Measurements from ENCODE around the gene FAM168B. TPM values are rescaled to one million over a fixed set of nuclear protein-coding genes. Genes with fewer than 3 reads are reported as not detected.

The FAM168B gene
- total RNA-seq, 1 experiment from 2014 or later = 81.4 TPM

DNA sequence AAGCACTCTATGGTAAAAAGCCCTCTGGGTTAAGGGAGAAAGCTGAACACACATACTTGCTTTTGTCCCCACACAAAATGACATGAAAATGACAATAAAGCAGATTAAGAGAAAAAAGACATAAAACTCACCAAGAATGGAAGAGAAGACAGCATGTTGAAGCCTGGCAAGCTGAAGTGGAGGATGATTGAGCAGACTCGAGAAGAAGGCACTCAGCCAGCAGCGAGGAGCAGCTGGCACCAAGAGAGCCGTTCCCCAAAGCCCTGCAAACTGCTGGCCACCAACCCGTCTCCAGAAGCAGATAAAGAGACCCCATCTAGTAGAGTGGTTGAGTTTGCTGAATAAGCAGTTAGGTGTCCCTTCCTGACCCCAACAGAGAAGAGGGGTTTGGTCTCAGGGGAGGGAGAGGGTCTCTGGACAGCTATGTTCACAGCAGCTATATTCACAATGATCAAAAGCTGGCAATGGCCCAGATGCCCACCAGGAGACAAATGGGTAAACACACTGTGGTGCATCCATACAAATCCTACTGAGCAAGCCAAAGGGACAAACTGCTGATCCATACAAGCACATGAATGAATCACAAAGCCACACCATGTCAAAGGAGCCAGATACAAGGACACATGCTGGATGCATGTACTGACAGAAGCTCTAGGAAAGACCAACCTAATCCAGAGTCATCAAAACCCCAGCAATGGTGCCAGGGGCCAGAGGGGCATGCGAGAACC, 36.9 kb downstream of the FAM168B start:
- no peak overlapping the region for H3K23ac ChIP-seq (ENCODE audit: insufficient read length, low read depth, low read length)
- peaks cover 22% of the 10 kb centered on the region for H3K79me2 ChIP-seq (ENCODE audit: insufficient read depth, low read length)
- no peaks in the 10 kb centered on the region for H3K9me3 ChIP-seq (ENCODE audit: control insufficient read depth, low read depth, low read length)
- H3K18ac ChIP-seq (ENCODE audit: insufficient read length, low read depth, low read length) = no peak overlapping the region
- no peak overlapping the region for H2AK5ac ChIP-seq (ENCODE audit: insufficient read length, low read length)
- H4K8ac ChIP-seq (replicated peaks; ENCODE audit: insufficient read length, low read depth, low read length) = no peak overlapping the region
- no peaks in the 10 kb centered on the region for H3K9me3 Mint-ChIP-seq
- H3K23me2 ChIP-seq (ENCODE audit: insufficient read length, low read depth, low read length, poor library complexity, severe bottlenecking) = no peaks in the 10 kb centered on the region
- no peak for DNase-seq
- no peak overlapping the region for H3K14ac ChIP-seq (ENCODE audit: insufficient read depth, low read length)
- no peak overlapping the region for H3T11ph ChIP-seq (ENCODE audit: low read length)
- no peak overlapping the region for H2AFZ ChIP-seq (ENCODE audit: low read length)
- H3K4me1 ChIP-seq (ENCODE audit: insufficient read depth, low read length) = no peaks in the 10 kb centered on the region; the same call in 1 of the 2 replicates
- H2BK5ac ChIP-seq (ENCODE audit: insufficient read length, low read length) = no peak overlapping the region
- H3K36me3 Mint-ChIP-seq (ENCODE audit: insufficient read depth in 1 of 3, low read depth in 3 of 3) = peaks cover 58 to 86% (median 82%) of the 10 kb centered on the region in 3 experiments; a peak in 6 of 7 replicates
- no CpG with 5 or more reads among the region's 5 CpGs for whole genome bisulfite sequencing (ENCODE audit: extremely low coverage, insufficient read length, low lambda C conversion rate)
- peaks cover 13 to 20% of the 10 kb centered on the region in 2 experiments for H3K4me1 Mint-ChIP-seq
- H3K4ac ChIP-seq (ENCODE audit: low read depth, low read length) = no peak overlapping the region
- no peaks in the 10 kb centered on the region for H3K27me3 ChIP-seq (ENCODE audit: insufficient read depth, low read length)
- TF ChIP-seq, protein P1, sequence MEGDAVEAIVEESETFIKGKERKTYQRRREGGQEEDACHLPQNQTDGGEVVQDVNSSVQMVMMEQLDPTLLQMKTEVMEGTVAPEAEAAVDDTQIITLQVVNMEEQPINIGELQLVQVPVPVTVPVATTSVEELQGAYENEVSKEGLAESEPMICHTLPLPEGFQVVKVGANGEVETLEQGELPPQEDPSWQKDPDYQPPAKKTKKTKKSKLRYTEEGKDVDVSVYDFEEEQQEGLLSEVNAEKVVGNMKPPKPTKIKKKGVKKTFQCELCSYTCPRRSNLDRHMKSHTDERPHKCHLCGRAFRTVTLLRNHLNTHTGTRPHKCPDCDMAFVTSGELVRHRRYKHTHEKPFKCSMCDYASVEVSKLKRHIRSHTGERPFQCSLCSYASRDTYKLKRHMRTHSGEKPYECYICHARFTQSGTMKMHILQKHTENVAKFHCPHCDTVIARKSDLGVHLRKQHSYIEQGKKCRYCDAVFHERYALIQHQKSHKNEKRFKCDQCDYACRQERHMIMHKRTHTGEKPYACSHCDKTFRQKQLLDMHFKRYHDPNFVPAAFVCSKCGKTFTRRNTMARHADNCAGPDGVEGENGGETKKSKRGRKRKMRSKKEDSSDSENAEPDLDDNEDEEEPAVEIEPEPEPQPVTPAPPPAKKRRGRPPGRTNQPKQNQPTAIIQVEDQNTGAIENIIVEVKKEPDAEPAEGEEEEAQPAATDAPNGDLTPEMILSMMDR (conservative IDR thresholded peaks at IDR 0.05) = no peak
- no peak overlapping the region for H4K91ac ChIP-seq (ENCODE audit: insufficient read length, low read depth, low read length)
- H3K9ac ChIP-seq (ENCODE audit: extremely low read depth, insufficient read length, low read length) = no peak overlapping the region
- no peak overlapping the region for H3K4me2 ChIP-seq (ENCODE audit: insufficient read depth, insufficient read length, low read length)
- no peak overlapping the region for H2BK120ac ChIP-seq (ENCODE audit: low read depth, low read length, poor library complexity, severe bottlenecking)
- no peak overlapping the region for H3K56ac ChIP-seq (ENCODE audit: insufficient read length, low read depth, low read length)
- no peaks in the 10 kb centered on the region; the same call in 1 of the 2 replicates for H3K27me3 Mint-ChIP-seq (ENCODE audit: low read depth)
- H3K27ac Mint-ChIP-seq = peak overlapping the region in 1 of 3 experiments; percentile 82; a peak in 5 of 7 replicates
- peaks cover 5% of the 10 kb centered on the region for H4K20me1 ChIP-seq (ENCODE audit: control insufficient read depth, insufficient read depth, insufficient read length)
- H2BK12ac ChIP-seq (ENCODE audit: insufficient read length, low read depth, low read length) = no peak overlapping the region
- H2BK15ac ChIP-seq (ENCODE audit: low read depth, low read length) = no peak overlapping the region
- no peak overlapping the region for H3K4me3 Mint-ChIP-seq
- H3K79me1 ChIP-seq (ENCODE audit: insufficient read depth, low read depth, low read length, poor library complexity, severe bottlenecking) = peaks cover 8% of the 10 kb centered on the region
- peak overlapping the region; percentile 60 for H4K5ac ChIP-seq (ENCODE audit: insufficient read length, low read depth, low read length)
- H2BK20ac ChIP-seq (ENCODE audit: low read depth, low read length, poor library complexity, severe bottlenecking) = no peak overlapping the region
- H3K27ac ChIP-seq (ENCODE audit: insufficient read length, low read depth, low read length) = no peak overlapping the region

Measured in H9 (cell line).